Colon (tissue), 2 donors: ENCODE data around the gene TOMM34.

Experiments
- FAIRE-seq: peaks from 2 replicates; lab custom pipeline; 2012; peaks lifted over from hg19 to GRCh38; lab: Jason Lieb, UNC
- donor health status: control.
- donor health status: control.

TOMM34 gene

GRCh38 chr20:44930517-44931168, 29.6 kb downstream of the TOMM34 start:
- no peak for FAIRE-seq

- no peak for FAIRE-seq
These were observed 31.6 kb downstream of the TOMM34 start for GRCh38 chr20:44928595-44928994.

- no peak for FAIRE-seq
These were observed 35.7 kb downstream of the TOMM34 start for GRCh38 chr20:44924541-44924940.

- no peak for FAIRE-seq
These were observed 38.8 kb downstream of the TOMM34 start for GRCh38 chr20:44921447-44921846.

GRCh38 chr20:44918761-44919160, 41.4 kb downstream of the TOMM34 start:
- no peak for FAIRE-seq

GRCh38 chr20:44918342-44918741, 41.9 kb downstream of the TOMM34 start:
- FAIRE-seq = no peak

GRCh38 chr20:44917399-44917798, 42.8 kb downstream of the TOMM34 start:
- no peak for FAIRE-seq

- FAIRE-seq = no peak
These were observed 43.6 kb downstream of the TOMM34 start for GRCh38 chr20:44916586-44916985.

- FAIRE-seq = no peak
These were observed 45.3 kb downstream of the TOMM34 start for GRCh38 chr20:44914924-44915323.

- FAIRE-seq = no peak
These were observed 48.0 kb downstream of the TOMM34 start for GRCh38 chr20:44912189-44912588.

- FAIRE-seq = no peak
These were observed 48.8 kb downstream of the TOMM34 start for GRCh38 chr20:44911264-44911921.

GRCh38 chr20:44910690-44911262, 49.4 kb downstream of the TOMM34 start:
- FAIRE-seq = no peak

GRCh38 chr20:44909872-44910689, 50.1 kb downstream of the TOMM34 start, which contains the start of gene PABPC1L:
Gene PABPC1L (plus strand): TSS chr20:44910060. CDS start chr20:44910144, 84 bp downstream.
- FAIRE-seq = no peak

GRCh38 chr20:44908987-44909871, 51.0 kb downstream of the TOMM34 start:
- no peak for FAIRE-seq

- no peak for FAIRE-seq
These were observed 55.8 kb downstream of the TOMM34 start for GRCh38 chr20:44904377-44904776.

GRCh38 chr20:44901974-44902373, 58.2 kb downstream of the TOMM34 start:
- no peak for FAIRE-seq

- FAIRE-seq = no peak
These were observed 59.9 kb downstream of the TOMM34 start for GRCh38 chr20:44900231-44900854.

- FAIRE-seq = no peak
These were observed 63.1 kb downstream of the TOMM34 start for GRCh38 chr20:44897133-44897532.

GRCh38 chr20:44896583-44896982, 63.6 kb downstream of the TOMM34 start:
- no peak for FAIRE-seq

- no peak for FAIRE-seq
These were observed 65.2 kb downstream of the TOMM34 start for GRCh38 chr20:44894959-44895358.
